Uterus (tissue), 4 donors: ENCODE data around the gene TXN2. TPM values are rescaled to one million over a fixed set of nuclear protein-coding genes. Genes with fewer than 3 reads are reported as not detected.
"Not testable (repeated sequence)": the region's sequence is repeated elsewhere in the genome, so short reads cannot be mapped to it uniquely, and the experiment has no call there.

Experiments used
- DNase-seq, 2 donors: peaks; one replicate each; pipeline ENCODE4 v3.0.0-alpha.2; 2019 to 2020
- H3K27ac ChIP-seq, 2 donors: fragments of 200-600 bp; sonication (generic); 1 replicate in 1 of 2; 2 replicates in 1 of 2; pipeline ENCODE4 v1.5.1; 2016 to 2018
- H3K27me3 ChIP-seq, 2 donors: fragments of 200-600 bp; sonication (generic); one replicate each; pipeline ENCODE4 v1.5.1; 2018 to 2019; ENCODE audit warnings: control low read depth in 1 of 2
- H3K36me3 ChIP-seq, 2 donors: fragments of 200-600 bp; sonication (generic); one replicate each; pipeline ENCODE4 v1.5.1; 2019; ENCODE audit warnings: control low read depth in 1 of 2
- H3K4me1 ChIP-seq, 2 donors: fragments of 200-600 bp; sonication (generic); one replicate each; pipeline ENCODE4 v1.5.1; 2018 to 2019; ENCODE audit warnings: control low read depth in 1 of 2
- H3K4me3 ChIP-seq, 2 donors: fragments of 200-600 bp; sonication (generic); 1 replicate in 1 of 2; 2 replicates in 1 of 2; pipeline ENCODE4 v1.5.1; 2018 to 2019; ENCODE audit warnings: mild to moderate bottlenecking in 1 of 2
- H3K9me3 ChIP-seq, 2 donors: fragments of 200-600 bp; sonication (generic); one replicate each; pipeline ENCODE4 v1.5.1; 2019; ENCODE audit warnings: control low read depth in 1 of 2
- POLR2A ChIP-seq, 2 donors: fragments of 450-650 bp; IDR thresholded peaks; one replicate each; pipeline ENCODE4 v1.6.1; 2016; ENCODE audit warnings: antibody characterized with exemption in 2 of 2, mild to moderate bottlenecking in 1 of 2, moderate library complexity in 1 of 2
- intact Hi-C: fragments of 100-400 bp; cut with DNase I; formaldehyde crosslinking; loops from one replicate; pipeline ENCODE4 v1.15.1; 2023; ENCODE audit warnings: low total_unique reads
- total RNA-seq, 4 donors: library from RNA; depleted of rRNA in 3 of 4; stranded (reverse); fragments of >200 nt in 3 of 4; gene quantifications; one replicate each; pipeline versions ENCODE4 v1.1.0 to v1.2.4, GENCODE V29; 2014 to 2023
- TF ChIP-seq, protein P1 (sequence below), 4 experiments: fragments of 200-600 bp in 2 of 4; fragments of 450-650 bp in 2 of 4; sonication (generic) in 2 of 4; IDR thresholded peaks; one replicate each; pipeline ENCODE4 v1.5.1; 2016 to 2019; ENCODE audit warnings: antibody characterized with exemption in 4 of 4, mild to moderate bottlenecking in 2 of 4, moderate library complexity in 1 of 4
- donor health status: DM: yes; HTN: yes; CAD: no.

The TXN2 gene
- total RNA-seq, 4 donors from 2014 or later: 14.4 to 56.4 (median 17.8) TPM

DNA sequence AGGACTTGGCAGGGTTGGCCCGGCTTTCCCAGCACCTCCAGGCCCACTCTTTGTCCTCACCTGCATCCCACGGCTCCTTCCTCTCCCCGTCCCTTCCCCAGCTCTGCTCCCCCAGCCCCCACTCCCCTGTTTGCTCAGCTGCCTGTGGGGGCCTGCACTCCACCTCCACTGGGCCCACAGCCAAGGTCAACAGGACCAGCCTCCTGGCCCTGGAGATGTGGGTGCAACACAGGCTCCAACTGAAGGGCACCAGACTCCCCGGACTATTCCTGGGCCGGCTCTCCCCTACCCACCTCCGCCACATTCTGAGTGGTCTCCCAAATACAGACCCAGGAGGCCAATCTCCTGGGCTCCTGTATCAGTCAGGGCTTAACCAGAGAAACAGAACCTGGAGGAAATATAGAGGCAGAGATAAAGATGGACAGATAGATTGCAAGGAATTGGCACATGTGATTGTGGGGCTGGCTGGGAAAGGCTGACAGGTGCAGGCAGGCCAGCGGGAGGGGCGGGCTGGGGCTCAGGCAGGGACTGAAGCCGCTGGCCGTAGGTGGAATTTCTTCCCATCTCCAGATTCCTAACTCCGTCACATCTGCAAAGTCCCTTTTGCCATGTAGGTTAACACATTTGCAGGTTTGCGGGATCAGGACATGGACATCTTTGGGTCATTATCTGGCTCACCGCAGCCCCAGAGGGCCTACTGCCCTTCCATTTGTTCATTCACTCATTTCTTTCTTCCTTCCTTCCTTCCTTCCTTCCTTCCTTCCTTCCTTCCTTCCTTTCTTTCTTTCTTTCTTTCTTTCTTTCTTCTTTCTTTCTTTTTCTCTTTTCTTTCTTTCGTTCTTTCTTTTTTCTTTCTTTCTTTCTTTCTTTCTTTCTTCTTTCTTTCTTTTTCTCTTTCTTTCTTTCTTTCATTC lies 47.9 kb downstream of the TXN2 start:
- Histone ChIP-seq H3K27me3 (no peaks in the 10 kb centered on the region), H3K9me3 (no peaks in the 10 kb centered on the region), H3K27ac (no peak overlapping the region), H3K4me1 (no peaks in the 10 kb centered on the region), H3K4me3 (no peak overlapping the region), H3K36me3 (no peaks in the 10 kb centered on the region)
- intact Hi-C loops: no loop called here
- TF ChIP-seq POLR2A (IDR thresholded peaks at IDR 0.05): no peak
- TF ChIP-seq, protein P1, sequence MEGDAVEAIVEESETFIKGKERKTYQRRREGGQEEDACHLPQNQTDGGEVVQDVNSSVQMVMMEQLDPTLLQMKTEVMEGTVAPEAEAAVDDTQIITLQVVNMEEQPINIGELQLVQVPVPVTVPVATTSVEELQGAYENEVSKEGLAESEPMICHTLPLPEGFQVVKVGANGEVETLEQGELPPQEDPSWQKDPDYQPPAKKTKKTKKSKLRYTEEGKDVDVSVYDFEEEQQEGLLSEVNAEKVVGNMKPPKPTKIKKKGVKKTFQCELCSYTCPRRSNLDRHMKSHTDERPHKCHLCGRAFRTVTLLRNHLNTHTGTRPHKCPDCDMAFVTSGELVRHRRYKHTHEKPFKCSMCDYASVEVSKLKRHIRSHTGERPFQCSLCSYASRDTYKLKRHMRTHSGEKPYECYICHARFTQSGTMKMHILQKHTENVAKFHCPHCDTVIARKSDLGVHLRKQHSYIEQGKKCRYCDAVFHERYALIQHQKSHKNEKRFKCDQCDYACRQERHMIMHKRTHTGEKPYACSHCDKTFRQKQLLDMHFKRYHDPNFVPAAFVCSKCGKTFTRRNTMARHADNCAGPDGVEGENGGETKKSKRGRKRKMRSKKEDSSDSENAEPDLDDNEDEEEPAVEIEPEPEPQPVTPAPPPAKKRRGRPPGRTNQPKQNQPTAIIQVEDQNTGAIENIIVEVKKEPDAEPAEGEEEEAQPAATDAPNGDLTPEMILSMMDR (IDR thresholded peaks at IDR 0.05): no peak
- DNase-seq: no peak

DNA sequence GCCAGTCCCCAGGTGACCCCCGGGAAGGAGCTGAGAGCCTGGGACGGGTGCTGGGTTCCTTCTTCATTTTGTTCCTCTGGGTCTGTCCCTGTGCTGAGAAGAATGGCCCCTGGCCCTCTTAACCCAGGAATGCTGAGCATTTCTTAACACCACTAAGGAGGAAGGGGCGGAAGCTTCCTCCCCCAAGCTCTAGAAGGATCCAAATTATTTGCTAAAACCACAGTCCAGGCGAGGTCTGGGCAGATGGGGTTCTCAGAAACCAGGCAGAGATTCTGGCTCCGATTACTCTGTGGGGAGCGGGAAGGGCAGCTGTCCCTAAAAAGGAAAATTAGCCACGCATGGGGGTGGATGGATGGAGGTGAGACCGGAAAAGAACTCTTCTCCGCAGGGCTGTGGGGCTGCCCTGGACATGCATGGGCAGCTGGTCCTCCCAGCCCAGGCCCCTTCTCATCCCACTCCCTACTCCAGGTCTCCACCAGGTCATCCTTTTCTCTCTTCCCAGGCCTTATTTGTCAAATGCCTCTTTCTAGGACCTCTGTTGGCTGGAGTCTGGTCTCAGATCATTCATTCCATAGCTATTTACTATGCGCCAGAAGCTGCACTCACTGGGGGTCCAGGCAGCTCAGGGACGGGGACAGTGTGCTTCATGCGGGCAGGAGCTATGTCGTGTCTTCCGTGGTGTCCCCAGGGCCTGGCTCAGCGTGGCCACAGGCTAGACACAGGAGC lies 48.7 kb downstream of the TXN2 start:
- Histone ChIP-seq H3K27ac (peak overlapping the region in 1 of 2 donors; percentile 26), H3K4me3 (no peak overlapping the region), H3K36me3 (no peaks in the 10 kb centered on the region), H3K27me3 (no peaks in the 10 kb centered on the region), H3K9me3 (no peaks in the 10 kb centered on the region), H3K4me1 (no peaks in the 10 kb centered on the region)
- intact Hi-C loops: no loop called here
- DNase-seq: no peak
- no peak for TF ChIP-seq POLR2A (IDR thresholded peaks at IDR 0.05)
- TF ChIP-seq, protein P1 (IDR thresholded peaks at IDR 0.05): no peak

DNA sequence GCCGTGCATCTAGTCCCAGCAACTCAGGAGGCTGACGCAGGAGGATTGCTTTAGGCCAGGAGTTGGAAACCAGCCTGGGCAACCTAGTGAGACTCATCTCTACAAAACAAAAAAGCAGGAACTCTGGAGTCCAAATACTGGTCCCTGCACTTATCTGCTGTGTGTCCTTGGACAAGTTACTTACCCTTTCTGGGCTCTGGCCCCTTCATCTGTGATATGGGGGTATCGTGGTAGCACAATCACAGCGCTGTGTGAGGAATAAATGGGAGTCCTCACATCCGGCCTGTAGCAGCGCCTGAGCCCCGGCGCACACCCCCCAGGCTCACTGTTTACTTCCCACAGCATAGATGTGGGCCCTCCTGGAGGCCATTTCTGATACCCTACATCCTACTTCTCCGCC lies 49.5 kb downstream of the TXN2 start:
- H3K27me3 ChIP-seq: no peaks in the 10 kb centered on the region
- no peaks in the 10 kb centered on the region for H3K9me3 ChIP-seq
- no peaks in the 10 kb centered on the region for H3K36me3 ChIP-seq
- H3K27ac ChIP-seq: no peak overlapping the region
- H3K4me3 ChIP-seq: no peak overlapping the region
- no peak for TF ChIP-seq POLR2A (IDR thresholded peaks at IDR 0.05)
- TF ChIP-seq, protein P1 (IDR thresholded peaks at IDR 0.05): no peak
- intact Hi-C loops: no loop called here
- no peaks in the 10 kb centered on the region for H3K4me1 ChIP-seq
- DNase-seq: no peak

DNA sequence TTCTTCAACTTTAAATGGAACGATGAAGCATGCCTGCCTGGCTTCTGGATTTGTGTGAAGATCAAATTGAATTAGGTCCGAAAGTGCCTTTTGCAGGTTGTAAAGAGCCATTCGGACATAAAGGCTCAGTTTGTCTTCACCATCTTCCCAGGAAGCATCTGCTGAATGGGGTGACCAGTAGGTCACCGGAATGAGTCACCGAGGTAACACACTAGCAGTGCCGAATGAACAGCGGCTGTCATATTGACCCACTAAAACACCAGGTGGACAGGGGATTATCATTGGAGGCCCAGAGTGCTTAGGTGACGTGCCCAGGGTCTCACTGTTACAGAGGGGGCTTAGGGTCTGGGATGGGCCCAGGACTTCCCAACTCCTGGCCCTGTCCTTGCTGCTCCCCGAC lies 50.6 kb downstream of the TXN2 start:
- Histone ChIP-seq H3K36me3 (no peaks in the 10 kb centered on the region), H3K27me3 (no peaks in the 10 kb centered on the region), H3K27ac (no peak overlapping the region), H3K9me3 (no peaks in the 10 kb centered on the region), H3K4me1 (peaks cover 0 to 3% of the 10 kb centered on the region in 2 donors), H3K4me3 (no peak overlapping the region)
- DNase-seq: no peak
- TF ChIP-seq, protein P1 (IDR thresholded peaks at IDR 0.05): no peak
- TF ChIP-seq POLR2A (IDR thresholded peaks at IDR 0.05): no peak
- intact Hi-C loops: no loop called here

DNA sequence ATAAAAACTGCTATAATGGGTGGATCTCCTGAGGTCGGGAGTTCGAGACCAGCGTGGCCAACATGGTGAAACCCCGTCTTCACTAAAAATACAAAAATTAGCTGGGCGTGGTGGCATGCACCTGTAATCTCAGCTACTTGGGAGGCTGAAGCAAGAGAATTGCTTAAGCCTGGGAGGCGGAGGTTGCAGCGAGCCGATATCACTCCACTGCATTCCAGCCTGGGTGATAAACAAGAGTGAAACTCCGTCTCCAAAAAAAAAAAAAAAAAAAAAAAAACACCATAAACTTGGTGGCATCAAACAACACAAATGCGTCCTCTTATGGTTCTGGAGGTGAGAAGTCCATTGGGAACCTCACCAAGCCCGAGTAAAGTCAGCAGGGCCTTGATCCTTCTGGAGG lies 53.5 kb downstream of the TXN2 start:
- H3K36me3 ChIP-seq, DNase-seq, H3K4me1 ChIP-seq, H3K9me3 ChIP-seq, H3K4me3 ChIP-seq, intact Hi-C loops, H3K27me3 ChIP-seq, H3K27ac ChIP-seq: not testable (repeated sequence)
